HG02623 (cell line): ENCODE measurements around the gene IFNA16.
"Not testable (repeated sequence)": the region's sequence is repeated elsewhere in the genome, so short reads cannot be mapped to it uniquely, and the experiment has no call there.

ENCODE experiments used
- ATAC-seq: cut with Tn5 transposase; IDR thresholded peaks from one replicate; pipeline ENCODE4 v1.9.1; 2021; ENCODE audit warnings: moderate library complexity; ENCODE audit not compliant: unreplicated experiment

Gene IFNA16

DNA sequence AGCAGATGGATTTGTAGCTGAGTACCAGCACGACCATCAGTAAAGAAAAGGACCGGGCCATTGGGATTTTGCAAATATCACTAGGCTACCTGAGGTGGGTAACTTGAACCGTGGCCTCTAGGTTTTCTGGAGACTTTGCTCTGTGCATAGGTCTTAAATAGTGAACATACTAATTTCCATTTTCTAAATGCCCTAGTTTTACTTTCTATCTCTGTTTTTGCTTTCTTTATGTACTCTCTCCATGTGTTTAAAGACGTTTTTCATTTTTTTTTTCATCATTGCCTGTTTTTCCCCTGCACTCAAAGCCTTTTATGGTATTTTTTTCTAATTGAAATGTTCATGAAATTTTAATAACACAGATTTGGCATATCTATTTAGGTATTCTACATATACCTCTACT is 15.0 kb downstream of the IFNA16 start, which contains the start of gene IFNA7:
IFNA7 (minus strand) TSS at position 101 of the 400 bp plus-strand sequence; CDS start at position 61, 40 bp downstream.
- not testable (repeated sequence) for ATAC-seq

DNA sequence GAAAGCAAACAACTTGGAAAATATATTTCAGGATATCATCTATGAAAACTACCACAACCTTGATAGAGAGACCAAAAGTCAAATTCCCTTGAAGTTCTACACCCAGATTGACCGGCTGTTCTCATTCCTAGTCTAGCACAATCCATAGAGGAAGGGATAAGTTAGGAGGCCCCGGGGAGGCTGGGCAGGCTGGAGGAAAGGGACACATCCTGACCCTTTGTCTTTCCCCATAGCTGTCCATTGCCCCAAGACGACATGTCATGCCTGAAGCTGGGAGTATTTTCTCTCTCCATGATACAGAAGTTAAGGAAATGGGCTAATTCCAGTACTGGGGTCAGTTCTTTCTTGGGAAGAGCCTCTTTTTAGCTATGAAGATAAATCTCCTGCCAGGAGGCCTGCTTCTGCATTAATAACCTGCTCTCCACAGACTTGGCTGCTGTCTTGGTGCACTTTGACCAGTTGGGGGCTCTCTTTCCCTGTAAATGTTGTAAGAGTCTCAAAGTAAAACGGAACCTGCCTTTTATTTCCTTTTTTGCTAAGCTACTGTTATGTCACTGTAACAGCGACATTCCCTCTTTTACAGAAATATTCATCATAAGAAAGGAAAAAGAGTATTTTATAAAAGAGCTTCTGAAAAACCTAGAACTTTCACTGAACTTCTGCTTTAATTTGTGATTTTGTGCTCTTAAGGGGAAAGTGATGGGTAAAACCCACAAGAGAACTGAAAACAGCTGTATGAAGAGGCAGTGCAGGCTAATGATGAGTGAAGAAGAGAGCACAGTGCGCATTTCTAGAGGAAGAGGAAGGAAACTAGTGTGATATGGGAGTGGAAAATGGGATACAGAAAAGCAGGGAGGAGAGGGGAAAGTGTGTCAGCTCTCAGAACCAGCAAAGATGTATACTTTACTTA is 22.0 kb downstream of the IFNA16 start:
- peak; percentile 94 for ATAC-seq

- not testable (repeated sequence) for ATAC-seq
Observed at GRCh38 chr9:21187487-21187886, 29.6 kb downstream of the IFNA16 start, which contains the start of gene IFNA4. Gene IFNA4 (minus strand): TSS chr9:21187587. CDS start chr9:21187531, 56 bp downstream.

DNA sequence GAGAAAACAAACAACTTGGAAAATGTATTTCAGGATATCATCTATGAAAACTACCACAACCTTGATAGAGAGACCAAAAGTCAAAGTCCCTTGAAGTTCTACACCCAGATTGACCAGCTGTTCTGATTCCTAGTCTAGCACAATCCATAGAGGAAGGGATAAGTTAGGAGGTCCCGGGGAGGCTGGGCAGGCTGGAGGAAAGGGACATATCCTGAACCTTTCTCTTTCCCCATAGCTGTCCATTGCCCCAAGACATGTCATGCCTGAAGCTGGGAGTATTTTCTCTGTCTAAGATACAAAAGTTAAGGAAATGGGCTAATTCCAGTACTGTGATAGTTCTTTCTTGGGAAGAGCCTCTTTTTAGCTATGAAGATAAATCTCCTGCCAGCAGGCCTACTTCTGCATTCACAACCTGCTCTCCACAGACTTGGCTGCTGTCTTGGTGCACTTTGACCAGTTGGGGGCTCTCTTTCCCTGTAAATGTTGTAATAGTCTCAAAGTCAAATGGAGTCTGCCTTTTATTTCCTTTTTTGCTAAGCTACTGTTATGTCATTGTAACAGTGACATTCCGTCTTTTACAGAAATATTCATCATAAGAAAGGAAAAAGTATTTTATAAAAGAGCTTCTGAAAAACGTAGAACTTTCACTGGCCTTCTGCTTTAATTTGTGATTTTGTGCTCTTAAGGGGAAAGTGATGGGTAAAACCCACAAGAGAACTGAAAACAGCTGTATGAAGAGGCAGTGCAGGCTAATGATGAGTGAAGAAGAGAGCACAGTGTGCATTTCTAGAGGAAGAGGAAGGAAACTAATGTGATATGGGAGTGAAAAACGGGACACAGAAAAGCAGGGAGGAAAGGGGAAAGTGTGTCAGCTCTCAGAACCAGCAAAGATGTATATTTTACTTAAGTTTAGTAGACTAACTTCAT is 34.0 kb downstream of the IFNA16 start:
- ATAC-seq, result peak; percentile 94

DNA sequence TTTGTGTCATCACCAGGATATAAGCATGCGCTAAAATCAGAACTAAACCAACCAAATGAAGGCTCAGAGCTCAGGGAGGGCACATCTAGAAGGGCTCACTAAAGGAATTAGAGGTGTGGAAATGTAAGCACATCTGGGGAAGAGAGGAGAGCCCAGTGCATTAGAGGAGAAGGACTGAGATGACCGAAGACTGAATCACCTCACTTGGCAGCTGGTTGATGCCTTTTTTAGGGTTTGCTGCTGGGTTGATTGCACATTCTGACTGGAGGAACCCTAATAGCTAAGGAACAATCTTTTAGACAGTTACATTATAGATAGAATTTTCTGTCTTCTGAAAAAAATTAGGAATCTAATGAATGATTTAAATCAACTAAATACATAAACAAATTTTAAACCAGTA is 42.4 kb downstream of the IFNA16 start:
- ATAC-seq, result no peak

- no peak for ATAC-seq
Observed at GRCh38 chr9:21172156-21172555, 45.0 kb downstream of the IFNA16 start.

GRCh38 chr9:21171351-21171750 is 45.8 kb downstream of the IFNA16 start:
- ATAC-seq, result no peak

- ATAC-seq, result not testable (repeated sequence)
Observed at GRCh38 chr9:21166560-21166959, 50.6 kb downstream of the IFNA16 start, which contains the start of gene IFNA21. Gene IFNA21 (minus strand): TSS chr9:21166660. CDS start chr9:21166612, 48 bp downstream.
